H1 (cell line): ENCODE data around the gene FFAR2. TPM values are rescaled to one million over a fixed set of nuclear protein-coding genes. Genes with fewer than 3 reads are reported as not detected.

Experiments
- MAFK ChIP-seq: IDR thresholded peaks from 2 replicates; pipeline ENCODE4 v1.6.1; 2012; ENCODE audit warnings: low read depth, mild to moderate bottlenecking, improper control_type of control experiment, low read length
- SIN3A ChIP-seq, 2 experiments: IDR thresholded peaks in 1 of 2; conservative IDR thresholded peaks in 1 of 2; 2 replicates each; pipeline ENCODE4 v1.6.1; 2011 to 2012; ENCODE audit warnings: low read length in 2 of 2, improper control_type of control experiment in 1 of 2, low read depth in 1 of 2, mild to moderate bottlenecking in 1 of 2
- polyA plus RNA-seq, 7 experiments: library from polyadenylated mRNA; depleted of rRNA in 3 of 7; stranded (reverse) in 5 of 7; unstranded in 2 of 7; fragments of >200 nt in 5 of 7; fragments of 200-250 nt in 2 of 7; gene quantifications; 1 replicate in 5 of 7; 2 replicates in 1 of 7; 4 replicates in 1 of 7; pipeline versions ENCODE4 v1.2.1 to v1.2.3, GENCODE V29; 2011 to 2013; ENCODE audit warnings: missing spikeins in 2 of 7, mixed read lengths in 2 of 7
- total RNA-seq: library from RNA; stranded (reverse); fragmentation: NEBNext Ultra II Directional; extraction: Animal tissue kit (Norgen Biotek cat#: 25700); gene quantifications from 2 replicates; pipeline ENCODE4 v1.2.1, GENCODE V29; 2021
- TF ChIP-seq, protein P1 (sequence below): fragments of 300-600 bp; sonication (generic); IDR thresholded peaks from 2 replicates; pipeline ENCODE4 v1.7.1; 2012; ENCODE audit warnings: low read length, moderate library complexity, mild to moderate bottlenecking, inconsistent platforms; ENCODE audit not compliant: insufficient replicate concordance

Gene FFAR2
- total and polyA plus RNA-seq, 2 of the 8 experiments (the other 6 are each of a cell fraction or from before 2014, with no cell fraction given), result not detected

DNA sequence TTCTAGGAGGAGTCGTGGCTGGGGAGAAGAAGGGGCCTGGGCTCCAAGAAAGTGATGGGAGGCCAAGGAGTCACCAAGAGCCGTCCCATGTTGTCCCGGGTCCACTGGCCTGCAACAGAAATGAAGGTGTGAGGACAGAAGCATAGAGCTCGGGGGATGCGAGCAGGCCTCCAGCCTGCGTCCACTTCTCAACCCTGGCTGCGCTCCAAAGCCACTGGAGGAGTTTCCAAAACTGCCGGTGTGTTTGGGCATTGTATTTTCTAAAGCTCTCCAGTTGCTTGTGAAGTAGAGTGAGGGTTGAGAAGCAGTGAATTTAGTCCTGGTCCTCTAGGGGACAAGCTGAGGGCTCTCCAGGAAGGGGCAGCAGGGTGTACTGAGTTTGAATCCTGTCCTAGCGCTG is 13.0 kb downstream of the FFAR2 start (continued):
- TF ChIP-seq, protein P1, sequence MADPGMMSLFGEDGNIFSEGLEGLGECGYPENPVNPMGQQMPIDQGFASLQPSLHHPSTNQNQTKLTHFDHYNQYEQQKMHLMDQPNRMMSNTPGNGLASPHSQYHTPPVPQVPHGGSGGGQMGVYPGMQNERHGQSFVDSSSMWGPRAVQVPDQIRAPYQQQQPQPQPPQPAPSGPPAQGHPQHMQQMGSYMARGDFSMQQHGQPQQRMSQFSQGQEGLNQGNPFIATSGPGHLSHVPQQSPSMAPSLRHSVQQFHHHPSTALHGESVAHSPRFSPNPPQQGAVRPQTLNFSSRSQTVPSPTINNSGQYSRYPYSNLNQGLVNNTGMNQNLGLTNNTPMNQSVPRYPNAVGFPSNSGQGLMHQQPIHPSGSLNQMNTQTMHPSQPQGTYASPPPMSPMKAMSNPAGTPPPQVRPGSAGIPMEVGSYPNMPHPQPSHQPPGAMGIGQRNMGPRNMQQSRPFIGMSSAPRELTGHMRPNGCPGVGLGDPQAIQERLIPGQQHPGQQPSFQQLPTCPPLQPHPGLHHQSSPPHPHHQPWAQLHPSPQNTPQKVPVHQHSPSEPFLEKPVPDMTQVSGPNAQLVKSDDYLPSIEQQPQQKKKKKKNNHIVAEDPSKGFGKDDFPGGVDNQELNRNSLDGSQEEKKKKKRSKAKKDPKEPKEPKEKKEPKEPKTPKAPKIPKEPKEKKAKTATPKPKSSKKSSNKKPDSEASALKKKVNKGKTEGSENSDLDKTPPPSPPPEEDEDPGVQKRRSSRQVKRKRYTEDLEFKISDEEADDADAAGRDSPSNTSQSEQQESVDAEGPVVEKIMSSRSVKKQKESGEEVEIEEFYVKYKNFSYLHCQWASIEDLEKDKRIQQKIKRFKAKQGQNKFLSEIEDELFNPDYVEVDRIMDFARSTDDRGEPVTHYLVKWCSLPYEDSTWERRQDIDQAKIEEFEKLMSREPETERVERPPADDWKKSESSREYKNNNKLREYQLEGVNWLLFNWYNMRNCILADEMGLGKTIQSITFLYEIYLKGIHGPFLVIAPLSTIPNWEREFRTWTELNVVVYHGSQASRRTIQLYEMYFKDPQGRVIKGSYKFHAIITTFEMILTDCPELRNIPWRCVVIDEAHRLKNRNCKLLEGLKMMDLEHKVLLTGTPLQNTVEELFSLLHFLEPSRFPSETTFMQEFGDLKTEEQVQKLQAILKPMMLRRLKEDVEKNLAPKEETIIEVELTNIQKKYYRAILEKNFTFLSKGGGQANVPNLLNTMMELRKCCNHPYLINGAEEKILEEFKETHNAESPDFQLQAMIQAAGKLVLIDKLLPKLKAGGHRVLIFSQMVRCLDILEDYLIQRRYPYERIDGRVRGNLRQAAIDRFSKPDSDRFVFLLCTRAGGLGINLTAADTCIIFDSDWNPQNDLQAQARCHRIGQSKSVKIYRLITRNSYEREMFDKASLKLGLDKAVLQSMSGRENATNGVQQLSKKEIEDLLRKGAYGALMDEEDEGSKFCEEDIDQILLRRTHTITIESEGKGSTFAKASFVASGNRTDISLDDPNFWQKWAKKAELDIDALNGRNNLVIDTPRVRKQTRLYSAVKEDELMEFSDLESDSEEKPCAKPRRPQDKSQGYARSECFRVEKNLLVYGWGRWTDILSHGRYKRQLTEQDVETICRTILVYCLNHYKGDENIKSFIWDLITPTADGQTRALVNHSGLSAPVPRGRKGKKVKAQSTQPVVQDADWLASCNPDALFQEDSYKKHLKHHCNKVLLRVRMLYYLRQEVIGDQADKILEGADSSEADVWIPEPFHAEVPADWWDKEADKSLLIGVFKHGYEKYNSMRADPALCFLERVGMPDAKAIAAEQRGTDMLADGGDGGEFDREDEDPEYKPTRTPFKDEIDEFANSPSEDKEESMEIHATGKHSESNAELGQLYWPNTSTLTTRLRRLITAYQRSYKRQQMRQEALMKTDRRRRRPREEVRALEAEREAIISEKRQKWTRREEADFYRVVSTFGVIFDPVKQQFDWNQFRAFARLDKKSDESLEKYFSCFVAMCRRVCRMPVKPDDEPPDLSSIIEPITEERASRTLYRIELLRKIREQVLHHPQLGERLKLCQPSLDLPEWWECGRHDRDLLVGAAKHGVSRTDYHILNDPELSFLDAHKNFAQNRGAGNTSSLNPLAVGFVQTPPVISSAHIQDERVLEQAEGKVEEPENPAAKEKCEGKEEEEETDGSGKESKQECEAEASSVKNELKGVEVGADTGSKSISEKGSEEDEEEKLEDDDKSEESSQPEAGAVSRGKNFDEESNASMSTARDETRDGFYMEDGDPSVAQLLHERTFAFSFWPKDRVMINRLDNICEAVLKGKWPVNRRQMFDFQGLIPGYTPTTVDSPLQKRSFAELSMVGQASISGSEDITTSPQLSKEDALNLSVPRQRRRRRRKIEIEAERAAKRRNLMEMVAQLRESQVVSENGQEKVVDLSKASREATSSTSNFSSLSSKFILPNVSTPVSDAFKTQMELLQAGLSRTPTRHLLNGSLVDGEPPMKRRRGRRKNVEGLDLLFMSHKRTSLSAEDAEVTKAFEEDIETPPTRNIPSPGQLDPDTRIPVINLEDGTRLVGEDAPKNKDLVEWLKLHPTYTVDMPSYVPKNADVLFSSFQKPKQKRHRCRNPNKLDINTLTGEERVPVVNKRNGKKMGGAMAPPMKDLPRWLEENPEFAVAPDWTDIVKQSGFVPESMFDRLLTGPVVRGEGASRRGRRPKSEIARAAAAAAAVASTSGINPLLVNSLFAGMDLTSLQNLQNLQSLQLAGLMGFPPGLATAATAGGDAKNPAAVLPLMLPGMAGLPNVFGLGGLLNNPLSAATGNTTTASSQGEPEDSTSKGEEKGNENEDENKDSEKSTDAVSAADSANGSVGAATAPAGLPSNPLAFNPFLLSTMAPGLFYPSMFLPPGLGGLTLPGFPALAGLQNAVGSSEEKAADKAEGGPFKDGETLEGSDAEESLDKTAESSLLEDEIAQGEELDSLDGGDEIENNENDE, result no peak
- TF ChIP-seq SIN3A (conservative IDR thresholded peaks at IDR 0.05 in 1 of 2, IDR thresholded peaks at IDR 0.05 in 1 of 2; ENCODE audit: low read depth in 1 of 2, low read length in 2 of 2) (no peak), MAFK (no peak)
